ENCODE measurements around the gene TRIM63.

TRIM63 gene

DNA sequence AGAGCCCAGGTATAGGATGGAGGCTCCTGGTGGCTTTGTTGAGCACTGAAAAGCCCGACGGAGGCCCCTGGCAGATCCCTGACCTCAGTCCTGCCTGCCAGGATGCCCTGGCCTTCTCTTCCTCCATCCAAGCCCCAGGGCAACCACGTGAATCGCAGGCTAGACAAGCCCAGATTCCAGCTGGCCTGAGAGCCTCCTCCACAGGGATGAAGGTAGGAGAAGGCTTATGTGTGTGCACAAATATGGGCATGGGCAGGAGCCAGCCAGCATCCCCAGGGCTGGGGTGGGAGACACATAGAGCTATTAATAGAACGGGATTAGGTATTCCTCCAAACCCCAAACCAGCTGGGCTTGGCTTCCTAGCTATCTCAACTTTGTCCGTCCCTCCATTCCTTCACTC, 49.8 kb downstream of the TRIM63 start:
- Histone ChIP-seq H3K4me3 (no peak overlapping the region), H3K27ac (no peak overlapping the region)
- no peak for DNase-seq (ENCODE audit: low spot score)
- TF ChIP-seq, protein P1, sequence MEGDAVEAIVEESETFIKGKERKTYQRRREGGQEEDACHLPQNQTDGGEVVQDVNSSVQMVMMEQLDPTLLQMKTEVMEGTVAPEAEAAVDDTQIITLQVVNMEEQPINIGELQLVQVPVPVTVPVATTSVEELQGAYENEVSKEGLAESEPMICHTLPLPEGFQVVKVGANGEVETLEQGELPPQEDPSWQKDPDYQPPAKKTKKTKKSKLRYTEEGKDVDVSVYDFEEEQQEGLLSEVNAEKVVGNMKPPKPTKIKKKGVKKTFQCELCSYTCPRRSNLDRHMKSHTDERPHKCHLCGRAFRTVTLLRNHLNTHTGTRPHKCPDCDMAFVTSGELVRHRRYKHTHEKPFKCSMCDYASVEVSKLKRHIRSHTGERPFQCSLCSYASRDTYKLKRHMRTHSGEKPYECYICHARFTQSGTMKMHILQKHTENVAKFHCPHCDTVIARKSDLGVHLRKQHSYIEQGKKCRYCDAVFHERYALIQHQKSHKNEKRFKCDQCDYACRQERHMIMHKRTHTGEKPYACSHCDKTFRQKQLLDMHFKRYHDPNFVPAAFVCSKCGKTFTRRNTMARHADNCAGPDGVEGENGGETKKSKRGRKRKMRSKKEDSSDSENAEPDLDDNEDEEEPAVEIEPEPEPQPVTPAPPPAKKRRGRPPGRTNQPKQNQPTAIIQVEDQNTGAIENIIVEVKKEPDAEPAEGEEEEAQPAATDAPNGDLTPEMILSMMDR (IDR thresholded peaks at IDR 0.05), result no peak

DNA sequence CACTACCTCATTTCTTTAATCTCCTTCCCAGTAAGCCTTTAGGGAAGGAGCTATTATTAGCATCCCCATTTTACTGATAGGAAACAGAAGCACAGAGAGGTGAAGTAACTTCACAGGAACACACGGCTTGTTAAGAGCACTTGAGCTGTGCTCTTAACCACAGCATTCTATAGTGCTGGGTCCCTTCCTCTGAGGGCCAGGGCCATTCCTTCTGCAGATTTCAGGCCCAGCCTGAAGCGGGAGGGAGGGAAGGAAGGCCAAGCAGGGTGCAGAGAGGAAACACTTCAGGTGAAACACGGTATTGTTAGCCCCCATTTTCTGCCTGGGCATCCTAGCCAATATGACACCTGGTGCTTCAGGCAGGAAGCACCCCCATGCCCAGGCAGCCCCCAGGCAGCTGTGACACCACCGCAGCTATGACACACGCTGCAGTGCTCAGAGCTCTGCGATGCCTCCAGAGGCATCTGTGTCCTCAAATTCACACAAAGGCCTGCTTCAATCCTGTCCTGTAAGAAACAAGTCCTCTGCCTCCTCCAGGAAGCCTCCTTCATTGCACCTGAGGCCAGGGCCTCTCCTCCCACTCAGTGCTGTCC, 50.4 kb downstream of the TRIM63 start:
- no peak overlapping the region for H3K27ac ChIP-seq
- TF ChIP-seq, protein P1 (IDR thresholded peaks at IDR 0.05), result no peak
- no peak for DNase-seq (ENCODE audit: low spot score)
- H3K4me3 ChIP-seq, result no peak overlapping the region

DNA sequence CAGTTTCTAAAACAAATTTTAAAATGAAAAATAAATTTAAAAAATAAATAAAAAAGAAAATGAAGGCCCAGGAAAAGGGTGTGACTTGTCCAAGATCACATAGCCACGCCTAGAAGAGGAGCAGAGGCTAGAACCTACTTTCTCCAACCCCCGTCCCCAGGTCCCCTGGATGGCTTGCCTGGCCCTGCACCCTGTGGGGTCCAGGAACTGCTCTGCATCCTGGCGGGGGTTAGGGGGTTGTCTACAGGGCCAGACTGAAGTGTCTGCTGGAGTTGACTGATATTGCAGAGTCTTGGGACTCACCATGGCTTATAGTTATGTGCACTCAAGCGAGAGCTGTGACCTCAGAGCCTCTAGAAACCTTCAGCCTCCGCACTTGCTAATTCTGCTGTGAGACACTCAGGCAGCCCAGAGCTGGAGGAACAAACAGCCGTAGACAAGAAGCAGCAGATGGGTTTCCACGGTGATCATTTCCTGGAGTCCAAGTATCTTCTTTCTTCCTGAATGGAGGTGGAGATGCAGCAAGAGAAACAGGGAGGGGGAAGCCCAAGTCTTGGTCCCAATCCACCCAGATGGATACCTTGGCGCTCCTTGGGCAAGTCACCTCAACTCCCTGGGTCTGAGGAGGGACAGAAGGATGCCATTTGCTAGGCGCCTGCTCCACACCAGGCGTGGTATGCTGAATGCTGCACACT, 51.0 kb downstream of the TRIM63 start:
- H3K4me3 ChIP-seq, result no peak overlapping the region
- H3K27ac ChIP-seq, result no peak overlapping the region
- TF ChIP-seq, protein P1 (IDR thresholded peaks at IDR 0.05), result no peak
- no peak for DNase-seq (ENCODE audit: low spot score)

DNA sequence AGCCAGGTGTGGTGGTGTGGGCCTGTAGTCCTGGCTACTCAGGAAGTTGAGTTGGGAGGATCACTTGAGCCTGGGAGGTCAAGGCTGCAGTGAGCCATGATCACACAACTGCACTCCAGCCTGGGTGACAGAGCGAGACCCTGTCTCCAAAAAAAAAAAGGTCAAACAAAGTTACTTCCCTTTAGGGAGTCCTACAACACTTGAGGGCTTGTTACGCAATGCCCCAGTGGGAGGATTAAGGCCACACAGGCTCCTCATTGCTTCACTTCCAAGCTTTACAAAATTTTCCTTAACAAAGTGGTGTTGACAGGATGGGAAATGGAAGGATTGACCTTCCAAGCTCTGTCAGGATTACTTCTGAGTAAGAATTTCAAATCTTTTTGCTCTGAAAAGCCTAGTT, 52.1 kb downstream of the TRIM63 start:
- no peak overlapping the region for H3K27ac ChIP-seq
- DNase-seq (ENCODE audit: low spot score), result no peak
- H3K4me3 ChIP-seq, result no peak overlapping the region
- TF ChIP-seq, protein P1 (IDR thresholded peaks at IDR 0.05), result no peak

DNA sequence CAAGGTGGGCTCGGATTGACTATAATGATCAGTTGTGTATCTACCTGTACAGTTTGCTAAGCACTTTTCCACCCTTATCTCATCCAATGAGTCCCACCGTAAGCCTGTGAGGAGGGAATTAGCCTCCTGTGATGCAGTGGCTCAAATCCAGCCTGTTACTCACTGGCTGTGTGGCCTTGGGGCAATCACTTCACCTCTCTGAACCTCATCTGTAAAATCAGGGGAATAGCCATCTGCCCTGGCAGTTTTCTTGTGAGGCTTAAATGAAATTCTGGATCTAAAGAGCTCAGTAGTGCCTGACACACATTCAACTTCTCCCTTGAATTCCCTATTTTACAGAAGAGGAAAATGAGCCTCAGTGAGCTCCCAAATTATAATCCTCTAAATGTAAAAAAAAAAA, 53.3 kb downstream of the TRIM63 start:
- no peak for DNase-seq (ENCODE audit: low spot score)
- no peak overlapping the region for H3K27ac ChIP-seq
- TF ChIP-seq, protein P1 (IDR thresholded peaks at IDR 0.05), result no peak
- no peak overlapping the region for H3K4me3 ChIP-seq

DNA sequence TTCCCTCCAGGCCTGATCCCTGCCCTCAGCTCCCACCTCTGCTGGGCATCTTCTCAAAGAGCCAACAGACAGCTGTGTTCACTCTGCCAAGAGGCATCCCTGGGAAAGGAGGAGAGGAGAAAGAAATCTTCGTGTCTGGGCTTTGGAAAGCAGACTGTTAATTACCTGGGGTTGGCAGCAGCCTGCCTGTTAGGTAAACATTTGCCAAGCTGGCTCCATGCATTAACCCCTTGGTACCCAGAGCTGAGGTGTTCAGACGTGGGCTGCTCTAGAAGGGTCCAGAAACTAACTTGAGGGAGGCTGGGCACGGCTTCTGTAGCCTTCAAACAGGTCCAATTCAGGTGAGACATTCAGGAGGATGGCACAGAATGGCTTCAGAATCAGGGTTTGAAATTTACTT, 54.6 kb downstream of the TRIM63 start:
- DNase-seq (ENCODE audit: low spot score), result no peak
- no peak overlapping the region for H3K27ac ChIP-seq
- TF ChIP-seq, protein P1 (IDR thresholded peaks at IDR 0.05), result no peak
- no peak overlapping the region for H3K4me3 ChIP-seq

DNA sequence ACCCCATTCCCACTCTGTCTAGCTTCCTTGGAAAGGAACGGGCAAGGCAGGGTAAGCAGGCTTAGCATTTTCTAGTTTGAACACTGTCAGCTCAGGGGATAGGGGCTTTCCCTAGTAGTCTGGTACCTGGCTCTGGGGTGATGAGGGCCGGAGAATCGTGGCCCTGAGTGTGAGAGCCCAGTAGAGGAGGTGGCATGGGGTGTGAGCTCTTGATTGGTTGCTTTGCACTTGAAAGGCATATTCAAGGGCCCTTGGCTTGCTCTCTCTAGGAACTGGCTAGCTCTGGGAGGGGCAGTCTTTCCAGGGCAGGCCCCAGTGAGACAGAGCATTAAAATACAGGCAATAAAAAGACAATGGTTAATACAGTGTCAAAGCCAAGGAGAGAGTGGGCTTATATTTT, 56.6 kb downstream of the TRIM63 start:
- Histone ChIP-seq H3K4me3 (no peak overlapping the region), H3K27ac (no peak overlapping the region)
- DNase-seq (ENCODE audit: low spot score), result no peak
- TF ChIP-seq, protein P1 (IDR thresholded peaks at IDR 0.05), result no peak
